Immature natural killer cell (primary cell): Measurements from ENCODE around the gene MYH7B. TPM values are rescaled to one million over a fixed set of nuclear protein-coding genes. Genes with fewer than 3 reads are reported as not detected.

Source experiments
- DNase-seq, 3 donors: peaks; one replicate each; pipeline ENCODE4 v3.0.0; 2022; ENCODE audit warnings: mixed read lengths in 1 of 3
- H3K27ac Mint-ChIP-seq, 6 donors: one replicate each; pipeline ENCODE4 v1.8.0; 2020; ENCODE audit warnings: mixed read lengths in 6 of 6, mild to moderate bottlenecking in 5 of 6, inconsistent platforms in 4 of 6, moderate library complexity in 3 of 6
- H3K27me3 Mint-ChIP-seq, 3 donors: one replicate each; pipeline ENCODE4 v1.8.0; 2020 to 2021; ENCODE audit warnings: low read depth in 3 of 3, mild to moderate bottlenecking in 3 of 3, mixed read lengths in 3 of 3, moderate library complexity in 3 of 3, inconsistent platforms in 1 of 3
- H3K36me3 Mint-ChIP-seq, 3 donors: one replicate each; pipeline ENCODE4 v1.8.0; 2020; ENCODE audit warnings: mixed read lengths in 3 of 3, inconsistent platforms in 2 of 3, mild to moderate bottlenecking in 2 of 3
- H3K4me1 Mint-ChIP-seq, 2 donors: one replicate each; pipeline ENCODE4 v1.8.0; 2020; ENCODE audit warnings: inconsistent platforms in 2 of 2, mild to moderate bottlenecking in 2 of 2, mixed read lengths in 2 of 2, moderate library complexity in 1 of 2
- H3K4me3 Mint-ChIP-seq, 5 donors: one replicate each; pipeline ENCODE4 v1.8.0; 2020; ENCODE audit warnings: mild to moderate bottlenecking in 5 of 5, mixed read lengths in 5 of 5, inconsistent platforms in 3 of 5, moderate library complexity in 3 of 5
- H3K9me3 Mint-ChIP-seq, 6 donors: one replicate each; pipeline ENCODE4 v1.8.0; 2020; ENCODE audit warnings: mild to moderate bottlenecking in 6 of 6, mixed read lengths in 6 of 6, inconsistent platforms in 4 of 6, moderate library complexity in 3 of 6
- polyA plus RNA-seq, 3 donors: library from polyadenylated mRNA; unstranded; fragments of 300-500 nt; fragmentation: Illumina TruSeq; gene quantifications; one replicate each; pipeline ENCODE4 v1.2.3, GENCODE V29; 2021

MYH7B gene
- polyA plus RNA-seq, 3 donors from 2014 or later, result not detected

DNA sequence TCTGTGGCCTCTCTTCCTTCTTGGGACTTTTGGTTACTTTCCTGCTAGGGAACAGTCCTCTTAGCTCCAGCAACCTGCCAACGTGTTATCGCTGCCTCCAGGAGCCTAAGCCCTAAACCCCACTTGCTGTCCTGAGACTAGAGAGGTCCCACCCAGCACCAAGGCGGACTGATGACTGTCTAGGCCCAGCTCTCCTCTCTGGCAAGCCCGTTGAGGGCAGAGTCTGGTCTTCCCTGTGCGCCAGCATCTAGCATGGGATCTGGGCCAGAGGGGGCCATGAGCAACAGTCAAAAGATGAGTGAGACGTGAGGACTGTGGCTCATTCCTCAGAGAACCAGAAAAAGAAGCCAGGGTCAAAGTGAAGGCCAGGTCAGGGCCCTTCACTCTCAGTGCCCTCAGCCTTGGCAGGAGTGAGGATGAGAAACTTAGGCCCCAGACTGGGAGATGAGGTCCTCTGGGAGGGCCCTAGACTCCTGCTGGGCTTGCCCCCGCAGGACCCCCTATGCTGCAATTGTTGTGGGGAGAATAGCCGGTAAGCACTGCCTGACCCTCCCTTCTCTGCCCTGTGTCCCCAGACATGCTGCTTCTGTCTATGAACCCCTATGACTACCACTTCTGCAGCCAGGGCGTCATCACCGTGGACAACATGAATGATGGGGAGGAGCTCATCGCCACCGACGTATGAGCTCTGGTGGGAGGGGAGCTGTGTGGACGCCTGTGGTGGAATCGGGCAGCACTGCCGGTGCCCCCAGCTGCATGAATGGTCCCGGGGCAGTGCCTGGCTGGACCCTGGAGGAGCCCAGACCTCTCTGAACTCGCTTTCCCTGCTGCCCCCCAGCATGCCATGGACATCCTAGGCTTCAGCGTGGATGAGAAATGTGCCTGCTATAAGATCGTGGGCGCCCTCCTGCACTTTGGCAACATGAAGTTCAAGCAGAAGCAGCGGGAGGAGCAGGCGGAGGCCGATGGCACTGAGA is 30.9 kb downstream of the MYH7B start:
- H3K36me3 Mint-ChIP-seq, result no peaks in the 10 kb centered on the region
- peaks cover 3 to 5% (median 3%) of the 10 kb centered on the region in 3 donors for H3K27me3 Mint-ChIP-seq
- no peaks in the 10 kb centered on the region for H3K9me3 Mint-ChIP-seq
- H3K4me1 Mint-ChIP-seq, result peaks cover 0 to 2% of the 10 kb centered on the region in 2 donors
- DNase-seq, result no peak
- no peak overlapping the region for H3K4me3 Mint-ChIP-seq
- H3K27ac Mint-ChIP-seq, result no peak overlapping the region

- Mint-ChIP-seq H3K36me3 (no peaks in the 10 kb centered on the region), H3K4me3 (no peak overlapping the region), H3K27ac (peak overlapping the region in 2 of 6 donors; percentile 22 to 55), H3K9me3 (no peaks in the 10 kb centered on the region), H3K27me3 (peaks cover 1 to 3% (median 3%) of the 10 kb centered on the region in 3 donors), H3K4me1 (peaks cover 0 to 2% of the 10 kb centered on the region in 2 donors)
- no peak for DNase-seq
These were observed 31.9 kb downstream of the MYH7B start for GRCh38 chr20:34987288-34988190.

DNA sequence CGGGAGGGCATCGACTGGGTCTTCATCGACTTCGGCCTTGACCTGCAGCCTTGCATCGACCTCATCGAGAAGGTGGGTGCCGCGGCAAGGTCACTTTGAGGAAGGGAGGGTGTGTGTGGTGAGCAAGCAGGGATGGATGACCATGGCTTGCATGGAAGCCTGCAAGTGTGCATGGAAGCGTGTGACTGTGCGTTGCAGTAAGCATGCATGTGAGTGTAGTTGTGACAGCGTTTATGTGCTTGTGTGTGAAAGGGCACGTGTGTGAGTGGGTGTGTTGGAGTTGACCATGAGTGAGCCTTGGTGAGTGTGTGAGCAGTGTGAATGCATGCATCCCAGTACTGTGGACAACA is 32.5 kb downstream of the MYH7B start:
- H3K27ac Mint-ChIP-seq, result peak overlapping the region in 2 of 6 donors; percentile 22 to 55
- H3K27me3 Mint-ChIP-seq, result peaks cover 1 to 3% (median 3%) of the 10 kb centered on the region in 3 donors
- H3K4me3 Mint-ChIP-seq, result no peak overlapping the region

GRCh38 chr20:34989118-34989517 is 33.5 kb downstream of the MYH7B start:
- H3K9me3 Mint-ChIP-seq, result no peaks in the 10 kb centered on the region
- peak overlapping the region in 1 of 6 donors; percentile 12 for H3K27ac Mint-ChIP-seq
- H3K4me1 Mint-ChIP-seq, result no peaks in the 10 kb centered on the region
- DNase-seq, result no peak
- no peak overlapping the region for H3K4me3 Mint-ChIP-seq
- H3K27me3 Mint-ChIP-seq, result peaks cover 1 to 3% (median 3%) of the 10 kb centered on the region in 3 donors
- no peaks in the 10 kb centered on the region for H3K36me3 Mint-ChIP-seq

More for the DNA sequence above, 32.5 kb downstream of the MYH7B start:
- Mint-ChIP-seq H3K4me1 (peaks cover 0 to 2% of the 10 kb centered on the region in 2 donors), H3K9me3 (no peaks in the 10 kb centered on the region), H3K36me3 (no peaks in the 10 kb centered on the region)
- DNase-seq, result no peak

DNA sequence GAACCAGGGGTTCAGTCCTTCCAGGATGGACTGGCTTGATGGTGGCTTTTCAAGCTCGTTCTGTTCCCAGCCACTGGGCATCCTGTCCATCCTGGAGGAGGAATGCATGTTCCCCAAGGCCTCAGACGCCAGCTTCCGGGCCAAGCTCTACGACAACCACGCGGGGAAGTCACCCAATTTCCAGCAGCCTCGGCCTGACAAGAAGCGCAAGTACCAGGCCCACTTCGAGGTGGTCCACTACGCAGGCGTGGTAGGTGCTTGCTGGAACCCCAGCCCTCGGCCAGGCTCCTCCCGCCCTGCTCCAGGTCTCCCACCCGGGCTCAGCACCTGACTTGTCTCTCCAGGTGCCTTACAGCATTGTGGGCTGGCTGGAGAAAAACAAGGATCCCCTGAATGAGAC is 34.0 kb downstream of the MYH7B start:
- Mint-ChIP-seq H3K27ac (no peak overlapping the region), H3K36me3 (peaks cover 0 to 2% (median 0%) of the 10 kb centered on the region in 3 donors), H3K27me3 (peaks cover 1 to 3% (median 2%) of the 10 kb centered on the region in 3 donors), H3K4me3 (no peak overlapping the region), H3K4me1 (no peaks in the 10 kb centered on the region), H3K9me3 (no peaks in the 10 kb centered on the region)
- DNase-seq, result no peak

- H3K4me1 Mint-ChIP-seq, result no peaks in the 10 kb centered on the region
- peaks cover 0 to 3% (median 0%) of the 10 kb centered on the region in 3 donors for H3K36me3 Mint-ChIP-seq
- H3K27ac Mint-ChIP-seq, result no peak overlapping the region
These were observed 34.6 kb downstream of the MYH7B start for GRCh38 chr20:34990231-34990630.

DNA sequence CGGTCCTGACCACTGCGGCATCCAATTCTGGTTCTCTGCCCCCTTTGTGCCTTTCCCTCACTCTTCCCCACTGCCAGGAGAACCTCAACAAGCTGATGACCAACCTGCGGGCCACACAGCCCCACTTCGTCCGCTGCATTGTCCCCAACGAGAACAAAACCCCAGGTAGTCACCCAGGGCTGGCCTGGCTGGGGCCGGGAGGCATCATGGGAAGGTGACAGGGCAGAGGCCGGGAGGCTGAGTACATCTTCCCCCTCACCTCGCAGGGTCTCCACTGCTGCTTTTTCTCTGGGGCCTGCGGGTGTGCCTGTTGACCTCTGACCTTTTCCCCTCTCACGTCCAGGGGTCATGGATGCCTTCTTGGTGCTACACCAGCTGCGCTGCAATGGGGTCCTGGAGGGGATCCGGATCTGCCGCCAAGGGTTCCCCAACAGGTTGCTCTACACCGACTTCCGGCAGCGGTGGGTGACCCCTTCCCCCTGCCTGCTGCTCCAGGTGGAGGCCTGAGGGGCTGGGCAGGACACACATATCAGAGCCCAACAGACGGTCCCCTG is 35.1 kb downstream of the MYH7B start:
- peaks cover 0 to 3% (median 2%) of the 10 kb centered on the region in 3 donors for H3K27me3 Mint-ChIP-seq
- DNase-seq, result no peak
- peaks cover 0 to 3% (median 0%) of the 10 kb centered on the region in 3 donors for H3K36me3 Mint-ChIP-seq
- no peaks in the 10 kb centered on the region for H3K4me1 Mint-ChIP-seq
- no peak overlapping the region for H3K27ac Mint-ChIP-seq
- H3K4me3 Mint-ChIP-seq, result no peak overlapping the region
- no peaks in the 10 kb centered on the region for H3K9me3 Mint-ChIP-seq

More at GRCh38 chr20:34990231-34990630, 34.6 kb downstream of the MYH7B start:
- no peaks in the 10 kb centered on the region for H3K9me3 Mint-ChIP-seq
- DNase-seq, result no peak
- H3K27me3 Mint-ChIP-seq, result peaks cover 0 to 3% (median 2%) of the 10 kb centered on the region in 3 donors
- H3K4me3 Mint-ChIP-seq, result no peak overlapping the region

- H3K36me3 Mint-ChIP-seq, result peaks cover 4 to 10% (median 5%) of the 10 kb centered on the region in 3 donors
- peaks cover 0 to 2% of the 10 kb centered on the region in 2 donors for H3K4me1 Mint-ChIP-seq
- peaks cover 0 to 5% (median 5%) of the 10 kb centered on the region in 3 donors for H3K27me3 Mint-ChIP-seq
- no peaks in the 10 kb centered on the region for H3K9me3 Mint-ChIP-seq
- DNase-seq, result no peak
- H3K27ac Mint-ChIP-seq, result no peak overlapping the region
- H3K4me3 Mint-ChIP-seq, result no peak overlapping the region
These were observed 37.2 kb downstream of the MYH7B start for GRCh38 chr20:34992751-34993417.

GRCh38 chr20:34993941-34994508 is 38.4 kb downstream of the MYH7B start:
- H3K27me3 Mint-ChIP-seq, result peaks cover 2 to 8% (median 2%) of the 10 kb centered on the region in 3 donors
- H3K4me3 Mint-ChIP-seq, result no peak overlapping the region
- no peak for DNase-seq
- H3K36me3 Mint-ChIP-seq, result peaks cover 4 to 14% (median 8%) of the 10 kb centered on the region in 3 donors
- H3K27ac Mint-ChIP-seq, result no peak overlapping the region
- H3K9me3 Mint-ChIP-seq, result no peaks in the 10 kb centered on the region
- peaks cover 0 to 2% of the 10 kb centered on the region in 2 donors for H3K4me1 Mint-ChIP-seq

GRCh38 chr20:34994509-34995131 is 39.0 kb downstream of the MYH7B start:
- no peaks in the 10 kb centered on the region for H3K9me3 Mint-ChIP-seq
- peaks cover 2 to 8% (median 3%) of the 10 kb centered on the region in 3 donors for H3K27me3 Mint-ChIP-seq
- peaks cover 0 to 2% of the 10 kb centered on the region in 2 donors for H3K4me1 Mint-ChIP-seq
- H3K4me3 Mint-ChIP-seq, result no peak overlapping the region
- H3K27ac Mint-ChIP-seq, result peak overlapping the region in 1 of 6 donors; percentile 51
- H3K36me3 Mint-ChIP-seq, result peaks cover 4 to 14% (median 8%) of the 10 kb centered on the region in 3 donors
- DNase-seq, result no peak

DNA sequence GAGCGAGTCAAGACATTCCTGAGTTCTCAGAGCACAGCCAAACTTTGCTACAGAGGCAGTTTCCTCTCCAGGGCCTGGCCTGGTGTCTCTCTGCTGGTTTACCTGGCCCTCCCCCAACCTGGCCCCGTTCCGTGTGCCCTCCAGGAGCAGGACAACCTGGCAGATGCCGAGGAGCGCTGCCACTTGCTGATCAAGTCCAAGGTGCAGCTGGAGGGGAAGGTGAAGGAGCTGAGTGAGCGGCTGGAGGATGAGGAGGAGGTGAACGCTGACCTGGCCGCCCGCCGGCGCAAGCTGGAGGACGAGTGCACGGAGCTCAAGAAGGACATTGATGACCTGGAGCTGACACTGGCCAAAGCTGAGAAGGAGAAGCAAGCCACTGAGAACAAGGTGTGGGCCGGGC is 39.5 kb downstream of the MYH7B start:
- Mint-ChIP-seq H3K4me3 (no peak overlapping the region), H3K4me1 (peaks cover 0 to 2% of the 10 kb centered on the region in 2 donors), H3K27me3 (peaks cover 2 to 8% (median 3%) of the 10 kb centered on the region in 3 donors), H3K36me3 (peaks cover 4 to 14% (median 8%) of the 10 kb centered on the region in 3 donors), H3K27ac (peak overlapping the region in 1 of 6 donors; percentile 22), H3K9me3 (no peaks in the 10 kb centered on the region)
- no peak for DNase-seq

DNA sequence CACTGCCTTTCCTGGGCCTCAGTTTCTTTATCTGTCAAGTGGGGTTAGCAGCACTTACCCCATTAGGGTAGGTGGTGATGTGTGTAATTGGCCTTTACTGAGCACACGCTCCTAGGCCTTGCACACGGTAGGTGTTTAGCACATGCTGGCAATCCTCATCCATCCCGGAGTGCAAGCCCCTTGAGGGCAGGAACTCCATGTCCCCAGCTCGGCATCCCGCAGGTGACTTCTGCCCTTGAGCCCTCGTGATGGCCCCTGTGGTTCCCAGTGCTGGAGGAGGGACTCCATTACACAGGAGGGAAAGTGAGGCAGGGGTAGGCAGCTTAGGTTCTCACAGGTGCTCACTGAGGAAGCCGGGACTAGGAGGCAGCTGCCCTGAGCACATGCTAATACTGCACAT is 40.0 kb downstream of the MYH7B start:
- Mint-ChIP-seq H3K36me3 (peaks cover 4 to 14% (median 8%) of the 10 kb centered on the region in 3 donors), H3K27ac (peak overlapping the region in 1 of 6 donors; percentile 58), H3K4me3 (no peak overlapping the region), H3K9me3 (no peaks in the 10 kb centered on the region), H3K4me1 (peaks cover 0 to 2% of the 10 kb centered on the region in 2 donors), H3K27me3 (peaks cover 3 to 8% (median 3%) of the 10 kb centered on the region in 3 donors)
- no peak for DNase-seq
